ENCODE measurements around the gene PGAP2.
"Not testable (repeated sequence)": the region's sequence is repeated elsewhere in the genome, so short reads cannot be mapped to it uniquely, and the experiment has no call there.

Gene PGAP2

GRCh38 chr11:3807909-3808860 lies at the start of gene PGAP2:
PGAP2 (plus strand) TSS chr11:3808560; CDS start chr11:3811260, 2,700 bp downstream.
- DNase-seq (ENCODE audit: low read depth, low spot score), result no peak

GRCh38 chr11:3764266-3764665 lies 44.1 kb upstream of the PGAP2 start:
- no peak for DNase-seq (ENCODE audit: low read depth, low spot score)

GRCh38 chr11:3766836-3767235 lies 41.5 kb upstream of the PGAP2 start:
- DNase-seq (ENCODE audit: low read depth, low spot score), result not testable (repeated sequence)

- no peak for DNase-seq (ENCODE audit: low read depth, low spot score)
These were observed 40.8 kb upstream of the PGAP2 start for GRCh38 chr11:3767536-3767935.

- no peak for DNase-seq (ENCODE audit: low read depth, low spot score)
These were observed 35.2 kb upstream of the PGAP2 start for GRCh38 chr11:3773180-3773579.

GRCh38 chr11:3775736-3776406 lies 32.5 kb upstream of the PGAP2 start:
- no peak for DNase-seq (ENCODE audit: low read depth, low spot score)

- DNase-seq (ENCODE audit: low read depth, low spot score), result no peak
These were observed 26.9 kb upstream of the PGAP2 start for GRCh38 chr11:3781423-3781822.

- DNase-seq (ENCODE audit: low read depth, low spot score), result no peak
These were observed 25.4 kb upstream of the PGAP2 start for GRCh38 chr11:3782963-3783362.

GRCh38 chr11:3783611-3784010 lies 24.7 kb upstream of the PGAP2 start:
- no peak for DNase-seq (ENCODE audit: low read depth, low spot score)

- no peak for DNase-seq (ENCODE audit: low read depth, low spot score)
These were observed 21.5 kb upstream of the PGAP2 start for GRCh38 chr11:3786781-3787428.

GRCh38 chr11:3794387-3794786 lies 14.0 kb upstream of the PGAP2 start:
- DNase-seq (ENCODE audit: low read depth, low spot score), result not testable (repeated sequence)

GRCh38 chr11:3795131-3796001 lies 13.0 kb upstream of the PGAP2 start:
- DNase-seq (ENCODE audit: low read depth, low spot score), result no peak

GRCh38 chr11:3796002-3796311 lies 12.4 kb upstream of the PGAP2 start:
- no peak for DNase-seq (ENCODE audit: low read depth, low spot score)

GRCh38 chr11:3796346-3796745 lies 12.0 kb upstream of the PGAP2 start:
- no peak for DNase-seq (ENCODE audit: low read depth, low spot score)

- no peak for DNase-seq (ENCODE audit: low read depth, low spot score)
These were observed 11.5 kb upstream of the PGAP2 start for GRCh38 chr11:3796801-3797328.

- peak; percentile 99 for DNase-seq (ENCODE audit: low read depth, low spot score)
These were observed 10.8 kb upstream of the PGAP2 start, which contains the start of gene NUP98 for GRCh38 chr11:3797329-3798090. NUP98 (minus strand) TSS chr11:3797554; CDS start chr11:3782117, 15,437 bp downstream.

GRCh38 chr11:3799143-3799542 lies 9.2 kb upstream of the PGAP2 start:
- no peak for DNase-seq (ENCODE audit: low read depth, low spot score)

GRCh38 chr11:3799873-3800272 lies 8.5 kb upstream of the PGAP2 start:
- no peak for DNase-seq (ENCODE audit: low read depth, low spot score)

- no peak for DNase-seq (ENCODE audit: low read depth, low spot score)
These were observed 6.2 kb upstream of the PGAP2 start for GRCh38 chr11:3802011-3802790.

Measured in smooth muscle cell of the brain vasculature (primary cell).